Left renal cortex interstitium (tissue), 4 donors: ENCODE measurements around the gene RNF220. TPM values are rescaled to one million over a fixed set of nuclear protein-coding genes. Genes with fewer than 3 reads are reported as not detected.

Experiments
- DNase-seq, 4 donors: peaks; one replicate each; pipeline ENCODE4 v3.0.0-alpha.2; 2013; ENCODE audit warnings: low read depth in 4 of 4, low spot score in 2 of 4, missing footprints in 1 of 4
- polyA plus RNA-seq, 4 donors: library from polyadenylated mRNA; unstranded; fragments of 120-200 nt; gene quantifications; one replicate each; pipeline ENCODE4 v1.2.1, GENCODE V29; 2013; ENCODE audit not compliant: insufficient read length in 4 of 4

The RNF220 gene
- polyA plus RNA-seq, 4 donors = 93.6 to 117 (median 96.2) TPM

DNA sequence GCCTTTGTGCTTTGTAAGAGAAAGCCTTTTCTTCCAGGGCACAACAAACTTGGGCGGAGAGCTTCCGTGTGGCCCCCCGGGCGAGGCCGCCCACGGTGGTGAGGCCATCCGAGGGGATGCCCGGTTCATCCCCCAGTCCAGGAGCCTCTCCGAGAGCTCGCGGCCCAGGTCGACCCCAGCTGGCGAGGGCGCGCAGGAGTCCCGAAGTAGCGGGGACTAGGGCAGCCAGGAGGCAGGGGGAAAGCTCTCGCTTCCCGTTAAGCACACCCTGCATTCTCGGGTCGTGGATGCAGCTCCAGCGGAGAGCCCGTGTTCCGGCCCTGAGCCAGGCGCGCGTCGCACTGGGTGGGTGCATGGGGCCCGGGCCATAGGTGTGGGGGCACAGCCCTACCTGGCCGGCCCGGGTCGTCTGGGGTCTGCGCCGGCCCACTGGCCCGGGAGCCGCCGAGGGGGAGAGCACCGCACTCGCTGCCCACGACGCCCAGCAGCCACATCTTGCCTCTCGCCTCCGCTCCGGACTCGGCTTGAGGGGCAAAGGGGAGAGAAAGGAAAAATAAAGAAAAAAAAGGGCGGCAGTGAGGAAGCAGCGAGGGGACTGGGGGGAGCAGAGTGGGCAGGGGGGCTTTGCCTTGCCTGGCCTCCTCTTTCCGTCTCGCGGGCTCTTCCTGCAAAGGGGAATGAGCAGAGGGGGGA lies 1.8 kb downstream of the RNF220 start:
- no peak for DNase-seq

DNA sequence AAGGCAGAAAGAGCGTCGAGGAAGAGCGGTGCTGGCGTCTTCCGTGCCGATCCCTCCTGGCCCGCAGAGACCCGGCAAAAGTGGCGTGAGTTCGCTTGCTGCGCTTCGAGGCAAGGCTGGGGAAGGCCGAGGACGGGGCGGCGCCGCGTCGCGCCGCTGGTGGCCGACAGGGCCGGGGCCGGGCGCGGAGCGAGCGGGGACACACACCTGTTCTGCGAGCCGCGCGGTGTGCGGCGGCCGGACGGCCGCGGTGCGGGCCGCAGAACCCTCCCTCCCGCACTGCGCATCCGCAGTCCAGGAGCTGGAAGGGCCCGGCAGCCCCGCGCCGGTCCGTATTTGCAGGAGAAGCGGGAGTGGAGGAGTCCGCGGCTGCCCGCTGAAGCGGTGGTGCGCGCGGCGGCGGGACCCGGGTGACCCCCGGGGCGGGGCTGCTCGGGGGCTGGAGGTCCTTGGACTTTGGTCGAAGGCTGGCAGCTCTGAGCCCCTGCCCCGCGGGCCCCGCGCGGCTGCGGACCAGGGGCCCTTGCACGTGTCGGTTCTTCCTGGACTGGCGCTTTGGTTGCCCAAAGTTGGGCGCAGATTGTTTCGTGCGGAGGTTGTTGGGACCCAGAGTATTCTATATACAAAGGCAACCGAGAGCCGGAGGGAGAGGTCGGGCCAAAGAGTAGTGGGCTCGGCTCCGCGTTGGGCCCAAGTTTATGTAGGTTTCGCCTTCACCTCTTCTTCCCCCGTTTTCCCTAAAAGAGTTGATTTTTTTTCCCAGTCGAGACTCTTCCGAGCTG lies 2.6 kb downstream of the RNF220 start:
- DNase-seq = no peak

DNA sequence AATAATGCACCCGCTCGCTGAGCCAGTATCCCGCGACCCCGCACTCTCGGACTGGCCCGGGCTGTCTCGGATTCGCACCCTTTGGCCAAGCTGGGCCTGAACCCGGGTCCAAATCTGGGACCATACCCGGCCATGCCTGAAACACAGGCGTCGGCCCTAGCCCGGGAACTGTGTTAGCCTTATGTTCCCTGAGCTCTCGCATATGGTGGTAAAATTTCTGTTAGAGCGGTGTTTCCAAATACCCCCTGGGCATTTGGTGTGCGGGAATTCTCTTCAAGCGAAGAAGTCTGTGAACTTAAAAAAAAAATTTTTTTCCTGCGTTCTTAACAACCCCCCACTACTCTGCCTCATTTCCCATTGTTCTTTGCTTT lies 3.1 kb downstream of the RNF220 start:
- no peak for DNase-seq

DNA sequence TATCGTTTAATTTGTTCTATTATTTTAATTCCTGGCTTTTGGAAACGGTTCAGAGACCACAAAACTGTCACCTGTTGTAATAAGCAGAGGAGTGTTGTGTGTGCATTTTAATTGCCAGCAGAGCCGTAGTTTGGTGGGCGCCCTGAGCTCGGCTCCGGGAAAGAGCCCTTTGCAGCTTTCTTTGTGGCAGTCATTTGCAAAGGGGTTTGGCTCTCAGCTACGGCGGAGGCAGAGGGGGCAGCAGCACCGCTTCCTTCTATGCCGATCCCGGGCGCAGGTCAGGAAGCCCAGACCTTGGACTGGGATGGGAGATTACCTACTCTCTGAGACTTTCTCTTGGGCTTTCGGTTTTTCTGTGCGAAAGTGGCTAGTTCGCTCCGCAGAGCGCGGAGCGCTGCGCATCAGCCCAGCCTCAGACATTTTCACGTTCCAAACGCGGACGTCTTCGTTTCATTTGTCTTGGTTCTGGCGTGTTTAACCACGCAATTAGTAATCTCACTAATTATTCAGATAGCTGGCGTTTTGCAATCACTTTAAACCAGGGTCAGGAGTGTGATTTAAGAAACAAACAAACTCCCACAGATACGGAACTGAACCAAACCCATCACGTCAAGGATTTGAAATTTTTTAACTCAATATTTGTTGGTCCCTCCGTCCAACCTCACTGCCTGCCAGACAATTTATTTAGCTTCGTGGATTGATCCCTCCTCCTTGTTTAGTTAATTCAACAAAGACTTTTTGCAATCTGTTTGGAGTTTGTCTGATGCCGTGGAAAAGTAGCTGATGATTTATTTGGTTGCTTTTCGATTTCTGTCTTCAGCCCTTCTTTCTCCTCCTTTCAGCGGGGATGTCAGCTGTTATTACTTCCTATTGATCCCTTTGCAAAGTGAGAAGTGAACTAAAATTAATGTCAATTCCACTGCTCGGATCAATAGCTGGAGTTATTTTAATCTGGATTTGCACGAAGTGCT lies 3.9 kb downstream of the RNF220 start:
- DNase-seq = no peak

DNA sequence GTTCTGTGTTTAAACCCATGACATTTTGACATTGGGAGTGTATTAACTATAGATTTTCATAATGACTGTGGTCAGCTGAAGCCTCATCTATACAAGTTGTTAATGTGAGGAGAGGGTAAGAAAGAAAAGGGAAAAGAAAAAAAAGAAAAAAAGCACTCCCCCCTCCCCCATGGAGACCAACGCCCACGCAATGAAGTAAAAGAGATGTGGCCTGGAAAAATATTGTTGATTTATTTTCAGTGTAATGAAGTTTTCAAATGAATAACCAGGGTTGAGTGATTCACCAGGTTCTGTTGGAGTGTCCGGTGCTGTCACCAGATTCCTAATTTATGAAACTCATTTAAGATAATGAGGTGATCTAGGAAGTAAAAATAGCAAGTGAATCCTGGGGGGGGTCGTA lies 4.7 kb downstream of the RNF220 start:
- DNase-seq = no peak

DNA sequence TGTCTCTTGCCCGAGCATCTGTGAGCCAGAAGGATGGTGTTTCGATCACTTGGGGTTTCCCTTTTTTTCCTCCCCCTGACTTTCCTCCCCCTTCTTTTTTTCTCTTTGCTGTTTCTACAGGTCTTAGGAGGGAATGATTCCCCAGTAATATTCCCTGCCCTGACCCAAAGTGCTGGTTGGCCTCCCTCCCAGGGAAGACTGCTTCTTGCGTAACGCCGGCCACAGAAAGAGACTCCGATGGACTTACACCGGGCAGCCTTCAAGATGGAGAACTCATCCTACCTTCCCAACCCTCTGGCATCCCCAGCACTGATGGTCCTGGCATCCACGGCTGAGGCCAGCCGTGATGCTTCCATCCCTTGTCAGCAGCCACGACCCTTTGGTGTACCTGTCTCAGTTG lies 6.8 kb downstream of the RNF220 start:
- DNase-seq = no peak

DNA sequence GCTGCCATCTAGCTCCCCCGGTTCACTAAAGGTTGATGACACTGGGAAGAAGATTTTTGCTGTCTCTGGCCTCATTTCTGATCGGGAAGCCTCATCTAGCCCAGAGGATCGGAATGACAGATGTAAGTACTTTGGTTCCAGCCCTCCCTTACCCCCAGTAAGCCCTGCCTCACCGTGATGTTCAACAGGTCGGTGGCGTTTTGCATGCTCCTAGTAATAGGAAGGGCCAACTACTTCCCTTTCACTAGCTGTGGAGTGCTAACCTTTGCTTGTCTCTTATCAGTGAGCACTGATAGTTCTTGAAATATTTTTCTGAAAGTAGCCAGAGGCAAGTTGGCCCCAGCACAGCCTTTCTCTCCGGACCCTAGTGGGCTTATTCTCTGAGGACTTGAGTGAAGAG lies 7.5 kb downstream of the RNF220 start:
- no peak for DNase-seq

DNA sequence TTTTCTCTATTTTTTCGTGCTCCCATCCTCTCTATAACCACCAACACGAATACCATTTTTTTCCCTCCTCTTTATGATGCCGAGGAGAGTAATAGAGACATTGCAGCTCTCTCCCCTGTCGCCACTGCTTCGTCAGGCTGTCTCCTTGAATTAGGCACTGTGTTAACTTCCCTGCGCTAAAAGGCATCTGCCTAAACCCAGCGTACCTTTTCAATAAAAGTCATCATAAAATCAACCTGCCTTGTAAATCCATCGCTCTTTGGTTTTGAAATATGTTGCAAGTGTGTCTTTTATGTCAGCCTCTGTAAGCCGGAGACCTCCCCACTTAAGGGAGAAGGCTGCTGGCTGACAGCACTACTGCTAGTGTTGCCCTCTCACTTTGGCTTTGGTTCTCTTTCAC lies 8.7 kb downstream of the RNF220 start:
- no peak for DNase-seq

DNA sequence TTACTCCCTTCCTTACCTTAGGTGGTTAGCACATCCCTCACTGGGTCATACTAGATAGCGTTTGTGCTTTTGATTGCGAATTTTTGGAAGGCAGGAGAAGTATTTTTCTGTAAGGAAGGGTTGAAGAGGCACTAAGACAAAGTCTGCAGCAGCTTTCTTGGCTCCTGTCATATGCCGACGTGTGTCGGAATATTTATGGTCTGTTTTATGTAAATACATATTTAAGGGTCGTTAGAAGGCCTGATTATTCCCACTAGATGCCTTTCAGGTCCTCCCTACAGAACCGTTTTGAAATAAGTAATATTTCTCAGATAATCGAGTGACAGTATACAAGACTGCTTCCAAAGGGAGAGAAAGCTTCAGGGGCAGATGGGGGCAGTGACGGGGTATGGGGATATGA lies 10.0 kb downstream of the RNF220 start:
- DNase-seq = no peak

DNA sequence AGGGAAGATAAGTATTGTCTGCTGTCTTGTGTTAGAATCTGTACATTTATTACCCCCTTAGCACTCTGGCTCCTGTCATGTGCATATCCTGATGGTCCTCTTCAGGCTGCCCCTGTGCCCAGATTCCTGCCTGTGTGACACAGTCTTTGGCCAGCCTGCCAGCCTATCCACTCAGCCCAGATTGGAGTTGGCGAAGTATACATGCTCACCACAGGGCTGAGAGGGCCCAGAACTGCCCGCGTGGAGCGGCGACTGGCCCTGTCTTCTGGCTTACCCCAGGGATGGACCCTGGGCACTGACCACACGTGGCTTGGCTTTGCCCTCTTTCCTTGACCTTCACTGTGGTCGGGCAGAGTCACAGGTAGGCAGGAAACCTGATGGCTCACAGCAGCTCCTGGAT lies 11.4 kb downstream of the RNF220 start:
- DNase-seq = no peak

DNA sequence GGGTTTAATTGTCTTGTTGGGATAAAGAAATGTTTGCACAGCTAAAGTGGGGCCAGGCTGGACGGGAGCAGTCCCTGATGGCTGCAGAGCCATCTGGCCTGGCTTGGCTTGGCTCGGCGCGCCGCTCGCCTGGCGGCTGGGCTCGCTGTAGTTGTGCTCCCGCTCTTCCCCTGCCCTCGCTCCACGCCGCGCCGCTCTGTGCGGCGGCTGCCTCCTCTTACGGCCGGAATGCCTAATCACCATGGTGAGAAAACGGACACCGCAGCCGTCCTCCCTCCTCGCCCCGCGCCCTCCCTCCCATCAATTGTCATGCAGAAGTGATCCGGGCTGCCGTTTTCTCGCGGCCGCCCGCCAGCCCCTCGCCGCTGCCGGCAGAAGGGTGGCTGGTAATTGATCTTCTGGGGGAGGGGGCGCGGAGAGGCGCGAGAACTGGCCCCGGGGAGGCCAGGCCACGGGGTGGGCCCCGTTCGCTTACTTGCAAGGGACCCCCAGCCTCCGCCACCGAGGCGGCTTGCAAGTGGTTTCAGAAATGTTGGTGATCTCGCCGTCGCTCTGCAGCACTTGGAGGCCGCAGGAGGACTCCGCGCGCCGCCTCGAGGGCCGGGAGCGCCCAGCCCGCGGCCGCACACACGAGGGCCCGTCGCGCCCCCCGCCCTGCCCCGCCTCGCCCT lies 12.4 kb downstream of the RNF220 start:
- no peak for DNase-seq

DNA sequence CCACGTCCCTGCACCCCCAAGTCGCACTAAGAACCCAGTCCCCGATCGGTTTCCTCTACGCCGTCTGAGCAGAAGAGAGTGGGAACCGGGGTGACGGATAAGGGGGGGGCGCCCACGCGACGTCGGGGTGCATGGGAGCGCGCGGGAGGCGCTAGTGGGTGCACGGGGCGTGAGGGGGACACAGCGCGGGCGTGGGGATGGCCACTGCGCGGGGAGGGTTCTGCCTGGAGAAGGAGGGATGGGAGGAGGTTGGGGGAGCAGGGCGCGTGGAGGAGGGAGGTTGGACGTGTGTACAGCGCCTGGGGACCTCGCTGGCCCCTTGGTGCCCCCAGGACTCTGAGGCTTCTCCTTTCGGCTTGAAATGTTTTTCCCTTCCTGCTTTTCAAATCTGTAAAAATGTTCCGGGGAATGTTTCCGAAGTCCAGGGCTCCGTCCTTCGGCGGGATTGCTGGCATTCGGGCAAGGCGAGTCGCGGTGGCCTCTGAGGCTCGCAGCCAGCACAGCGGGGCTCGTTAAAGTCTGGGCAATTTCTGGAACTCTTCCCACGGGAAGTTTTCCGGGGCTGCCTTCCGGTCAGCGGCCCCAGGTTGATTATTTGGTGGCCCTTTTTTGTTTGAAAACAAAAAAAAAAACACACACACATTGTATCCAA lies 13.1 kb downstream of the RNF220 start:
- DNase-seq = no peak

DNA sequence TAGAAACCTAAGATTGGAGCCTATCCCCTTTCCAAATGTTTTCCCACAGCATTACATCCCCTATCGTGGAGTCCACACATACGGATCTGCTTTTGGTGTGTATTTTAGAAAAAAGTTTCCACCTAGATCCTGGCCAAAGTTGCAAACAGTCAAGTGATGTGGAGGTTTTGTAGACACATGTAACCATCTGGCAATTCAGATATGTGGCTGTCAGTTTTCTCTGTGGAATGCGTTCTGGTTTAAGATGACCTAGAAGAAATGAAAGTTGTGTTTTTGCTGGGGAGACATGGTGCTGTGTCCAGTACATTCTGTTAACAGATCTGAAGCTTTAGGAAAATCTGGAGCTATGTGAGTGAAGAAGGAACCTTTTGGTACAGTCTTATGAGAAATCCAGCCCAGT lies 14.8 kb downstream of the RNF220 start:
- DNase-seq = no peak

DNA sequence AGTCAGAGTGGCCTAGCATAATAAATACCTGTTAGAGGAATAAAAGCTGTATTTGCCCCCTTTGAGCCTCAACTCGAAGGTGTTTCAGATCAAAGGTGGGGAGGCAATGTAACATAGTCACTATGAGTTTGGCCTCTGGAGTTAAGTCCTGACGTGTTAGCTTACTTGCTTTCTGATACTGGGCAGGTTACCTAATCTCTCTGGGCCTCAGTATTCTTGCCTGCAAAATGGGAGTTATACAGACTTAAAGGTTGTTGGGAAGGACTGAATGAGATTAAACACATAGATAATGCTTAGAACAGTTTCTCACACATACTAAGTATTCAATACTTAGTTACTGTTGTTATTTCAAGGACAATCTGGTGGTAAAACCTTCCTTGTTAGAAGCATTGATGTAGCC lies 15.5 kb downstream of the RNF220 start:
- no peak for DNase-seq

DNA sequence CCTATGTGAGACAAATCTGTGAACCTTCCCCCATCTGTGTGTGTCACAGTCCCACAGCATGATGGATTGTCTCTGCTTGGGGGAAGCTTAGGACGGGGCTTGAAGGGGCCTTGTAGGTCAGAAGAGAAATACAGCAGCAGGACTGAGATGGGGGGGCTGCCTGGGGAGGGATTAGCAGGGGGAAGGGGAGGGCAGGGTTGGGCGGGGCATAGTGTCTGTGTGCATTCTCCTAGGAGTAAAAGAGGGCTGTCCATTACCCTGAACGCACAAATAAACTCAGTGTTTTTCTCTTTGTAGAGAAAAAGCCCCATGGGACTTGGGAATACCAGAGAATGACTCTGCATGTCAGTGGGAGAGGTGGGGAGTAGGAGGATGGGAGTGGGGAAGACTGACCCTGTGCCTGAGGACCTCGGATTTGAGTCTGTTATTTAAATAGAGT lies 16.4 kb downstream of the RNF220 start:
- no peak for DNase-seq

DNA sequence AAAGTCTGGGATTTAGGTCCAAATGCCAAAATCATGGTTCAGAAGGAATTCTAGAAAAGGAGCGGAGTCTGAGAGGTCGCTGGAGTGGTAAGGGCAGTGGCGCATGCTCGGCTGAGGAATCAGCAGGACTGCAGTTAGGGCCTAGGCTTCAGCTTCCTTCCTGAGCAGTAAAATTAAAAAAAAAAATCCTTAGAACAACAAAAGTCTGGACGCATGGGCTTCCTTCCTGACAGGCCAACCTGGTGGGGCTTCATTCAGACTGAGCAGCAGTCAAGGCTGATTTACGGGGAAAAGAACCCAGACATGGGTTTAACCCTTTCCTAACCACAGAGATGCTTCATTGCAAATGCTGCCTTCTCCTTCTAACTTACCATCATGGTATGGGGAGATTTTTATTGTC lies 17.1 kb downstream of the RNF220 start:
- no peak for DNase-seq

DNA sequence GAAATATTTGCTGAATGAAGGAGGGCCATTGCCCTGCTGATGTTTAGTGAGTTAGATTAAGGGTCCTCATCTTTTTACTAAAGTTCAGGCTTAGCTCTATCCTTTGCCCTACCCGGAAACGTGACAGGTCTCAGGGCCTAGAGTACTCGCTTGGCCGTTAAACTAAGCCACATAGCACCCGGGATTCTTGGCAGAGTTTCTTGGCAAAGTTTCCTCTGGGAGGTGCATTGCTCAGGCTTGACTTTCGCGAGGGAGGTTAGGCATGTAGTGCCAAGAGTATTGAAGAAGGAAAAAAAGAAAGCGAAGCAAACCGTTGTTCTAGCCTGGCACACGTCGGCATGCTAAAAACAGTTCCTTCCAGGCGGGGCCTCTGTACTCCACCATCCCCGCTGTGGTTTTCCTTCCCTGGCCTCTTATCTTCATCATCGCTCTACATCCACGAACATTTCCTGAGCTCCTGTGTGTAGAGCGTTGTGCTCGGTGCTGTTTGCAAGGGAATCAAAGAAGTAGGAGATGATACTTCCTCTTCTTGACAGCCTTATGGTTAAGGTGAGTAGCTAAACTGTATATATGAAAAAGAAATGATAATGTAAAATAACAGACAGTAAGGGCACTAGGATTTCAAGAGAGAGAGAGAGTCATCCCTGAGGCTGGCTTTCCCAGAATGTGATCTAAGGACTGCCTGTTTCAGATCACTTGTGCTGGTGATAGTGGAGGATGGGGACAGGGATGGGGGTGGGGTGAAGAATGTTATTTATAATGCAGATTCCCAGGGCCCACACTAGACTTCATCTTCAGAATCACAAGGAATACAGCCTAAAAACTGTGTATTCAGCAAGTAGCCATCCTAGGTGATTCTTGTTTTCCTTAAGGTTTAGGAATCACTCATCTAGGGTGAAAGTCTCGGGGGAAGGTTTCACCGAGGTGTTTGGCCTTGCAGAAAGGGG lies 18.8 kb downstream of the RNF220 start:
- no peak for DNase-seq

DNA sequence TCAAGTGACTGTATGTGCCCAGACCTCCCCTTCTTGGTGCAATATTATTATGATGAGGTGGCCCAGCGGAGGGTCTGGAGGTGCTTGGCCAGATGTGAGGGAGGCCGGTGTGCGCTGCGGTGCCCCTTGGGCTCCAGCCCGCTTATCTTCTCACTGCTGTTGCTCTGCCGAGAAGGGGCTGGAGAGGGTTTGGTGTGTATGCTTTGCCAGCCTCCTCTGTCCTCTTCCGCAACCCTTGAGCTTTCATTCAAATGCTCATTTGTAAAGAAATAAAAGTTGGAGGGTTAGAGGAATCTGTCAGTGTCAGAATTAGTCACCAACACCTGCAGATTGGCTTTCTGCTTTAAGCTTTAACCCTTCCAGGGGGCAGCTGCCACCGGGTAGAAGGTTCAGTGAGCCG lies 19.7 kb downstream of the RNF220 start:
- no peak for DNase-seq
